RPMI7951 (cell line): Measurements from ENCODE around the gene NDUFA13. TPM values are rescaled to one million over a fixed set of nuclear protein-coding genes. Genes with fewer than 3 reads are reported as not detected.
A peak's percentile ranks its signal among the peaks of the same experiment; 100 is the strongest.
"Not testable (repeated sequence)": the region's sequence is repeated elsewhere in the genome, so short reads cannot be mapped to it uniquely, and the experiment has no call there.

ENCODE experiments used
- DNase-seq: peaks from one replicate; pipeline ENCODE4 v3.0.0-alpha.2; 2012; ENCODE audit warnings: low read depth
- total RNA-seq: library from RNA; depleted of rRNA; stranded (reverse); fragments of >200 nt; shearing (Covaris generic); gene quantifications from 2 replicates; pipeline ENCODE4 v1.2.3, GENCODE V29; 2014; rRNA removed

The NDUFA13 gene
- 282 and 300 TPM in 2 replicates for total RNA-seq

- peak; percentile 91 for DNase-seq
Measured at GRCh38 chr19:19515642-19516519, at the start of gene NDUFA13. NDUFA13 (plus strand) TSS chr19:19516225; CDS start chr19:19516239, 14 bp downstream.

DNA sequence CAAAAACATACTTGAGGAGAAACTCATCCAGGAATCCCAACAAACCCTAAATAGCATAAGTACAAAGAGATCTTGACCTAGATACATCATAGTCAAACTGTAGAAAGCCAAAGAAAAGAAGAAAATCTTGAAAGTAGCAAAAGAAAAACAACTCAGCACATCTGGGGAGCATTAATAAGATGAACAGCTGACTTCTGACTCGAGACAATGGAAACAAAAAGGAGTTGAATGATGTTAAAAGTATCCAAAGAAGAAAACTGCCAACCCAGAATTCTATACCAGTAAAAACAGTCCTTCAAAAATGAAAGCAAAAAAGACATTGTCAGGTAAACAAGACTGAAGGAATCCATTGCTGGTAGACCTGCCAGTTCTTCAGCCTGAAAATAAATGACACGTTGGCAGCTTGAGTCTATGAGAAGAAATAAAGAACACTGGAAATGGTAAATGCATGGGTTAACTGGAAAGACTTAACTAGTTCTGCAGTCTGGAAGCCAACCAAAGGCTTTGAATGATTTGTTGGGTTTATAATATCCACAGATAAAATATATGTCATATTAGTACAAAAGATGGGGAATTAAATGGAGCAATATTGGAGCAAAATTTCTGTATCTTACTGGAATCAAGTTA, 47.5 kb upstream of the NDUFA13 start:
- peak; percentile 36 for DNase-seq

GRCh38 chr19:19470579-19470978, 45.4 kb upstream of the NDUFA13 start:
- no peak for DNase-seq

DNA sequence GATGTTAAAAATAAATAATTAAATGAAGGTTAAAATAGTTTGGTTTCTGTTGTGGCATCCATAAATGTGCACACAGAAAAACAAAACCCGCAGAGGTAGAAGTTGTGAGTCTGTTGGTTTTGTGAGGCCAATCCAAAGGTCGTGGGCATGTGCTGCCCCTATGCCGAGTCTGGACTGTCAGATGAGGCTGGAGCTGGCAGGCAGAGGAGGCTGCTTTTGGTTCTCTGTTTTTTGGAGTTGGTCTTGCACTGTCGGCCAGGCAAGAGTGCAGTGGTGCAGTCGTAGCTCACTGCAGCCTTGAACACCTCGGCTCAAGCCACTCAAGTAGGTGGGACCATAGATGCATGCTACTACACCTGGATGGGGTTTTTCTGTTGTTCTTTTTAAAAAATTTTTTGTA, 44.3 kb upstream of the NDUFA13 start:
- DNase-seq, result no peak

GRCh38 chr19:19472106-19472505, 43.9 kb upstream of the NDUFA13 start:
- not testable (repeated sequence) for DNase-seq

GRCh38 chr19:19475015-19475765, 40.8 kb upstream of the NDUFA13 start:
- no peak for DNase-seq

DNA sequence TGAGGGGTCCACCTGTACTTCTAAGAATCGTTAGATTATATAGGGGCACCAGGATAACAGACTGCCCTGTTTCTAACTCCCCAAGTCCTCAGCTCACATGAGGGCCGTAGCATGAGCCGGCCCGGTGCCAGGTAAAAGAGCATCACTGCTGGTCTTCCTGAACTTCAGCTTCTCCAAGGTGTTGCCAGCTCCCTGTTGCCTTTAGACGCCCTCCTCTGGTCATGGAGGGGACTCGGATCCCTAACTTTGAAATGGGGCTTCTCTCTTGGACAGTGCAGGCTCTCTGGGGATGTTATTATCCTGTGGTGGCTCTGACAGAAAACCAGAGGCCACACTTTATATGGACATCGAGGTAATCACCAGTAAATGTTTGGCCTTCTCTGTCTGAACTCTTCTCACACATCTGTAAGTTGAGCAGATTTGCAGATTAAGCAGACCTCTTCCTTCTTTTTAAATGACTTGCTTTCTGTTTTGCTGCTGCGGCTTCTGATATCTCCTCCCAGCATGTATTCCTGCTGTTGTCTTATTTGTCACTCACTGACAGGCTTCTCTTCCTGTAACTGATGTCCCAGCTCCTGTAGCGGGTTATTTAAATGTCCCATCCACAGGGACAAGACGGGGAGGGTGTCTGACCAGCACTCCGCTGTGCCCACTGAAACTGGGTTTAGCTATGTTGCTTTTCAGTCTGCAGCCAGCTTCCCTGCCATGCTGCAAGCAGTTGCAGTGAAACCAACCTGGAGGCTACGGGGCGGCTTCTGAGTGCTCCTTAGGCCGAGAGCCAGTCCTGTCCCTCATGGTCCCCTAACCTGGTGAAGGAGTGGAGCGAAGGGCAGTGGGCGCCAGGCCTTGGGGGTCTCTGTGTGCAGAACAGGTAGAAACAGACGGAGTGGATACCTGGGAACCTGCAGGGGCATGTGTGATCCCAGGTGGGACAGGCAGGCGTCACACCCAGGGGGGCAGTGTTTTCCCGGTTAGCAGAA, 39.9 kb upstream of the NDUFA13 start:
- DNase-seq, result peak; percentile 12

- no peak for DNase-seq
Measured at GRCh38 chr19:19477705-19478383, 38.2 kb upstream of the NDUFA13 start.

GRCh38 chr19:19480688-19481087, 35.3 kb upstream of the NDUFA13 start:
- DNase-seq, result no peak

GRCh38 chr19:19482809-19483596, 33.0 kb upstream of the NDUFA13 start:
- DNase-seq, result no peak

DNA sequence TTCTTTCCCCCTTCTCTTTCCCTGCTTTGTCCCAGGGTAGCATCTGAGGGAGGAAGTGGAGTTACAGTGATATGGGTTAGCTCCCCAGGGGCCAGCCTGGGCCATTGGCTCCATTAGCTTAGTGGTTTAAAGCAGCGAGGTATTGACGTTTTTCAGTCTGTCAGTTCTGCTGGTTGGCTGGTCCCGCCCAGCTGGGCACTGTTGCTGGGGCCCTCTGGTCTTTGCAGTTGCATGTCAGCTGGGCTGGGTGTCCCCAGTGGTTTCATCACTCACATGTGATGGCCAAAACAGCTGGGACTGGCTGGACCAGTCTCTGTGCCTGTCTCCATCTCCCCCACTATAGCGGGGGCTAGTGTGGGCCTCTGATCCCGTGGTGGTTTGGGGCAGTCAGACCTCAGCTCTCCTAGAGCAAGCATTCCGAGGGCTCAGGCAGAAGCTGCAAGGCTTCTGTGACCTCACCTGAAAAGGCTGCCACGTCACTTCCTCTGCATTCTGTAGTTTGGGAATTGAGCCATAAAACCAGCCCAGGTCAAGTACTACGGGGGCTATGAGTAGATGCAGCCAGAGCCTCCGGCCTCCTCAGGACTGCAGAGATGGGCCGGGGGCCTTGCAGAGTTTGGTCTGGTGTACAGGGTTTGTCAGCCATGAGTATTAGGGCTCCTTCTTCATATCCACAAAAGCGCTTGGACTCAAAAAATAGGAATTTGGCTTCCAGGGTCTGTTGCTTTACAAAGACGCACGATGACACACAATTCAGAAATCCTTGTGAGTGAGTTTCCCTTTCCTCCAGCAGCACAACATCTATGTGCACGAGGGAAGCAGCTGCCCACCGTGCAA, 30.6 kb upstream of the NDUFA13 start:
- no peak for DNase-seq

GRCh38 chr19:19485998-19486290, 30.1 kb upstream of the NDUFA13 start:
- no peak for DNase-seq

DNA sequence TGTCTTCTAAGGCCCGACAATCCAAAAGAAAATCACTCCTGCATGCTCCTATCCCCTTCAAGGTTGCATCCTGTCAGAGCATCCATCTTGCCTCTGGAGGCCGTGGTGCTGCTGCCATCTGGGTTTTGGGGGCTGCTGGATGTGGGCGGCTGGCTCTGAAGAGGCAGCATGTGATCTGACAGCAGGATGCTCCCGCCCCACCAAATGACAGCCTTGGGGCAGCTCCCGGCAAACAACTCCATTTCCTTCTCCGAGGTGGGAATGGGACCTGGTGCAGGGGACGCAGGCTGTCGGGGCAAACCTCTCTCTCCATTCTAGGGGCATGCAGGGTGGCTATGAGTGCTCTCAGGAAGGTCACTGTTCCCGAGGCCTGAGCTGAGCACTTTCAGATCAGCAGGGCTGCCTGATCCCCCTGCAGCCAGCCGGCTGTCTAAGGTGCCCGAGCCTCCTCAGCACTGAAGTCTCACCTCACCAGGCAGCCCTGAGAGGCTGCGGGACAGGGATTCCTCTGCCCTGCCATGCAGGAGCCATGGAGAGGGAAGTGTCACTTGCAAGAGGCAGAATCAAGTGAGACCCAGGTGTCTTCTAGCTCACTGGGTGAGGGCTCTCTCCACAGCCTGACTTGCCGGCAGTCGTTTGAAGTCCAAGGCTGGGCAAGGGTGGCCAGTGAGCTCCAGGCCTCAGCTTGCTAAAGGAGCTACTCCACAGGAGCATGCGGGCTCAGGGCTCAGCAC, 29.5 kb upstream of the NDUFA13 start:
- no peak for DNase-seq

DNA sequence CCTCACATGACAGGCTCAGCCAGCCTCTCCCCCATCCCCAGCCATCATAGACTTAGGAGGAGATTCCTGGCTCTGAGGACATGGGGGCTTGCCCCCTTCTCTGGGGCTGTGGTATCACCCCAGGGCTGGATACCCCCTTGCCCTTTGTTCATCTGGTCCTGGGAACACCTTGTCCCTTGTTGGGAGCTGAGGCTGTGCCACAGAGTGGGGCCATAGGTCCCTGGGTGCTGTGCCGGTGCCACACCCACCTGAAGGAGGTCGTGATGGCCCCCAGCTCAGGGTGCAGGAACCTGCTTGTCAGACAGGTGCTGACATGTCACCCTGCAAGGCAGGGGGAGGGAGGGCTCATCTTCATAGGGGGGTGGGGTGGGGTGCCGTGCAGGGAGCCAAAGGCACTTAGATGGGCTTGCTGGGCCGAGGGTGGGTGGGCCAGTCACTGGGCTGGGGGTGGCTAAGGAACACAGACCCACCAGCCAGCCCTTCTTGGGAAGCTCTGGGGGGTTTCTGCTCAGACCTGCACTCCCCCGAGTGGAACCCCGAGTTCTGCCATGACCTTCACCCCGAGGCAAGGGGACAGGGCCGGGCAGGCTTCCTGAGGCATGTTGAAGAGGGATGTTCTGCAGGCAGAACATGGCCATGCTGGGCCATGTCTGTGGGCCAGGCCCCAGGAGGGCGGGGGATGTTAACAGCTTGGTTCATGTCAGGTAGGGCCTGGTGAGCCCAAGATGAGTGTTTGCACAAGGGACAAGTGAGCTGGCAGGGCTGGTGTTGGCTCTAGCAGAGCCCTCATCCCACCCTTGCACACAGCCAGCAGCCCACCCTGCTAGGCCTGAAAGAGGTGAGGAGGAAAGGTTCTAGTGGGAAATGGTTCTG, 28.7 kb upstream of the NDUFA13 start:
- DNase-seq, result no peak

- DNase-seq, result no peak
Measured at GRCh38 chr19:19487950-19488874, 27.8 kb upstream of the NDUFA13 start.
